Measurements from ENCODE around the gene ZNF646.

ZNF646 gene

GRCh38 chr16:31108794-31109558, 34.8 kb downstream of the ZNF646 start:
- DNase-seq = no peak

GRCh38 chr16:31109622-31110021, 35.4 kb downstream of the ZNF646 start:
- DNase-seq = no peak

DNA sequence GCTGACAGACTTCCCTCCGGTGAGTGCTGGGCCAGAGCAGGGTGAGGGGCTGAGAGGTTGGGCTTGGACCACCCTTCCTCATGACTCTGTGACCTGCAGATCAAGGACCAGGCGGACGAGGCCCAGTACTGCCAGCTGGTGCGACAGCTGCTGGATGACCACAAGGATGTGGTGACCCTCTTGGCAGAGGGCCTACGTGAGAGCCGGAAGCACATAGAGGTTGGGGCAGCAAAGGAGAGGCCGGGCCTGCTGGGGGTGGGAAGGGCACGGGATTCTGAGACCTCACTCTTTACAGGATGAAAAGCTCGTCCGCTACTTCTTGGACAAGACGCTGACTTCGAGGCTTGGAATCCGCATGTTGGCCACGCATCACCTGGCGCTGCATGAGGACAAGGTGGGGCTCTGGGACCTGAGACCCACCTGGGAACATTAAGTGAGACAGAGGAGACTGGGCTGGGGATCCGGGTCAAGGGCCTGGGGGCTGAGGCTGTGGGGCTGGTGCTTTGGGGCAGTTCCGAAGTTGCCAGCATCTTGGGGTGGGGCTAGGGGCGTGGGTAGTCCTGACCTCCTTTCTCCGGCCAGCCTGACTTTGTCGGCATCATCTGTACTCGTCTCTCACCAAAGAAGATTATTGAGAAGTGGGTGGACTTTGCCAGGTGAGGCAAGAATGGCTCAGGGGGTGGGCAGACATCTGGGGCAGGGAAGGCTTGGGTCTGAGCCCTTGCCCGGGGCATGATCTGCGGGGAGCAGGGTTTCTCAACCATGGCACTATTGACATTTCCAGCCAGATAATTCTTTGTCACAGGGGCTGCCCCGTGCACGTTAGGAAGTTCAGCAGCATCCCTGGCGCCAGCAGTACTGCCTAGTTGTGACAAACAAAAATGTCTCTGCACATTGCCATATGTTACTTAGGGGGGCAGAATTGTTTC, 36.1 kb downstream of the ZNF646 start:
- DNase-seq = no peak

DNA sequence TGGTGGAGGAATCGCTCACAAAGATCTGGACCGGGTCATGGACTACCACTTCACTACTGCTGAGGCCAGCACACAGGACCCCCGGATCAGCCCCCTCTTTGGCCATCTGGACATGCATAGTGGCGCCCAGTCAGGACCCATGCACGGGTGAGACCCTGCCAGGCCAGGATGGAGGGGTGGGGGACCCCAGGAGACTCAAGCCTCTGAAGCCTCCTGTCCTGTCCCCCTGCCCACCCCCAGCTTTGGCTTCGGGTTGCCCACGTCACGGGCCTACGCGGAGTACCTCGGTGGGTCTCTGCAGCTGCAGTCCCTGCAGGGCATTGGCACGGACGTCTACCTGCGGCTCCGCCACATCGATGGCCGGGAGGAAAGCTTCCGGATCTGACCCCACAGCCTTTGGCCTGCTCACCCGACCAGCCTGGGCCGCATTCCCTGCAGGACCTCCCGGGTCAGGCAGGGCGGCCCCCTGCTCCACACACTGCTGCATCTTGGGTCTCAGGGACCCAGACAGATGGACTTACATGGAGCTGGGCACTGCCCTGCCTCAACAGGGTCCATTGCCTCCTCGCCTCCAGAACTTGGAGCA, 37.8 kb downstream of the ZNF646 start:
- no peak for DNase-seq

- no peak for DNase-seq
Measured at GRCh38 chr16:31112711-31113110, 38.5 kb downstream of the ZNF646 start.

DNA sequence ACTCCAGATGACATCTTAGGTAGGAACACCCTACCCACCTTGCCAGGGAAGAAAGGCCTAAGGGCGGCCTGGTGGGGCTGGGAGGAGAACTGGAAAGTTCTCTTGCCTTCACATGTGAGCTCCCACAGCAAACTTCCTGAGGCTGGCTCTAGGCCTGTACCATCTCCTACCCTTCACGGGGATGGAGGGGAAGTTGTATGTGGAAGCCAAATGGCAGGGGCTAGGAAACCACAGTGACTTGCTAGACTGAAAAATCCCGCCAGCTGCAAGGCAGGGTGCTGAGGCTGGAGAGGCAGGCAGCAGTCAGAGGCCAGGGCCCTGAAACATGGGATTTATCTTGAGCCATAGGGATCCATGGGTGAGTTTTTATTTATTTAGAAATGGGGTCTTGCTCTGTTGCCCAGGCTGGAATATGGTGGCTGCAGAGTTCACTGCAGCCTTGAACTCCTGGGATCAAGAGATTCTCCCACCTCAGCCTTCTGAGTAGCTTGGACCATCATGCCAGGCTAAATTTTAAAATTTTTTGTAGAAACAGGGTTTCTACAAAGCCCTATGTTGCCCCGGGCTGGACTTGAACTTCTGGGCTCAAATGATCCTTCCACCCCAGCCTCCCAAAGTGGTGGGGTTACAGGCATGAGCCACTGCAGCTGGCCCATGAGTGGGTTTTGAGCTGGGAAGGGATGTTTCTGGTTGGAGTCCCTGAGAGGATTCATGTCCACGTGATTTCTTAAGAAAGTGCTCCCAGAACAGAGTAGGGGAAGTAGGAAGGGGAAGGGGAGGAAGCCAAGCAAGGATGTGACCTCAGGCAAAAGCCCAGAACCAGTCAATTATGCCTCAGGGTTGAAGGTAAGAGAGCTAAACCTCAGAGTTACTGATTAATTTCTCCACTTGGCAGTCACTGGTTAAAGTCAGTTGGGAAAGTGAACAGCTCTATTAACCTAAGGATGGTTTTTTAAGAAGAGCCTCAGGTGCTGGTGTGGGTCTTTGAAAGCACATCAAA, 39.2 kb downstream of the ZNF646 start:
- no peak for DNase-seq

- no peak for DNase-seq
Measured at GRCh38 chr16:31114468-31114867, 40.2 kb downstream of the ZNF646 start.

DNA sequence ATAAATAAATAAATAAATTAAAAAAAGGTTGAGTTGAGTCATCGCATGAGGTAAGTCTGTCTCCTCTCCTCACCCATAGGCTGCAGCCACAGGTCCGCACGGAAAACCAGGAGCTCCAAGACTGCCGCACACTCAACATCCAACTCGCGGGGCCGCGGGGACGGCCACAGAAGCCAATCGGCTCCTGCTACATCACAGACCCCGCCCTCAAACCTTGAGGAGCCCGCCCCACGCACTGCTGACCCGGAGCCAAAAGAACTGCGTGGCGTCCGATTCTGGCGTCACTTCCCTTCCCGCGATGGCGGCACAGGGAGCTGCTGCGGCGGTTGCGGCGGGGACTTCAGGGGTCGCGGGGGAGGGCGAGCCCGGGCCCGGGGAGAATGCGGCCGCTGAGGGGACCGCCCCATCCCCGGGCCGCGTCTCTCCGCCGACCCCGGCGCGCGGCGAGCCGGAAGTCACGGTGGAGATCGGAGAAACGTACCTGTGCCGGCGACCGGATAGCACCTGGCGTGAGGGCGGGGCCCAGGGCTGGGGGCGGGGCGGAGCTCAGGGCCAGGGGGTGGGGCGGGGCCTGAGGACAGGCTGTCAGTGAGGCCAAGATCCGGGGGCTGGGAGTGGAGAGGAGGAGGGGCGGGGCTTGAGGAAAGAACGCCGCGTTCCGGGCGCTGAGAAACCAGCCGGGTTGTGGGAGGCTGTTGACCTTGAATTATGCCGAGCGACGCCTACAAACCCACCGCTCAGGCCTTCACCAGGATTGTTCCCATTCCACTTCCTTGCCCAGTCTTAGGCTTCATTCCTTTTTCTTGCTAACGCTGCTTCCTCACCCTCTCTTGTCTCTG, 43.4 kb downstream of the ZNF646 start, which contains the start of gene KAT8:
Gene KAT8, plus strand, starts transcription at position 281 of the 839 bp plus-strand sequence. Its CDS starts 18 bp downstream, at position 299.
- peak; percentile 99 for DNase-seq

GRCh38 chr16:31118223-31119155, 44.3 kb downstream of the ZNF646 start:
- no peak for DNase-seq

DNA sequence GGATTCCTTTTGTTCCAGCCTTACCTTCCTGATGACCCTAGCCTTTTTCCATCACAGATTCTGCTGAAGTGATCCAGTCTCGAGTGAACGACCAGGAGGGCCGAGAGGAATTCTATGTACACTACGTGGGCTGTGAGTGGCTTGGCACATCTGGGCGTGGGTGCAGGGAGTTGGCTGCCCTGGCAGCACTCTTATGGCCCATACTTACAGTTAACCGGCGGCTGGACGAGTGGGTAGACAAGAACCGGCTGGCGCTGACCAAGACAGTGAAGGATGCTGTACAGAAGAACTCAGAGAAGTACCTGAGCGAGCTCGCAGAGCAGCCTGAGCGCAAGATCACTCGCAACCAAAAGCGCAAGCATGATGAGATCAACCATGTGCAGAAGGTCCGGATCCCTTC, 45.9 kb downstream of the ZNF646 start:
- no peak for DNase-seq

DNA sequence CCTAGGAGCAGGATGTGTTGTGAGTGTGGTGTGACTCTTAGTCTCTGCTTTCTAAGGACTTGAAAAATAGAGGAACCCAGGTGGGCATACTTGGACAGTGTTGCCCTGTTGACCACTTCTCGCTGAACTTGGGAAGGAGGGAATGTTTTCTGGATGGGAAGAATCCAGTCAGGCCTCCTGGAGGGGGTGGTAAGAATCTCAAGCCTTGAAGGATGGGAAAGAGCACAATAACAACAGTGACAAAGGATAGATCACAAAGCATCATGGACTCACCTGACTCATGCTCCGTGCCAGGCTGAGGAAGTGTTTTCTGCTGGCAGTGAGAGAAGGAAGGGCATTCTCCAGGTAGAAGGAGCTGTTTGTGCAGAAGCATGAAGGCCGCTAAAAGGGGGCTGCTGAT, 51.6 kb downstream of the ZNF646 start:
- DNase-seq = no peak

DNA sequence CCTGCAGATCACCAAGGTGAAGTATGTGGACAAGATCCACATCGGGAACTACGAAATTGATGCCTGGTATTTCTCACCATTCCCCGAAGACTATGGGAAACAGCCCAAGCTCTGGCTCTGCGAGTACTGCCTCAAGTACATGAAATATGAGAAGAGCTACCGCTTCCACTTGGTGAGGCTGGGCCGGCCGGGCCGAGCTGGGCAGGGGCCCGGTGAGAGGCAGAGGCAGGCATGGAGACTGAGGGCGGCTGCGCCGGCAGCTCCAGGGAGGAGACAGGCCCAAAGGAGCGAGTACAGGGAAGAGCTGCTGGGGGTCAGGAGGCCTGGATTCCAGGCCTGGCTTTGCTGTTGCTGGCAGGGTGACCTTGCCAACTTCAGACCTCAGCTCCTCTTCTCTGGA, 53.0 kb downstream of the ZNF646 start:
- DNase-seq = no peak

- DNase-seq = peak; percentile 46
Measured at GRCh38 chr16:31128711-31129567, 54.7 kb downstream of the ZNF646 start.

DNA sequence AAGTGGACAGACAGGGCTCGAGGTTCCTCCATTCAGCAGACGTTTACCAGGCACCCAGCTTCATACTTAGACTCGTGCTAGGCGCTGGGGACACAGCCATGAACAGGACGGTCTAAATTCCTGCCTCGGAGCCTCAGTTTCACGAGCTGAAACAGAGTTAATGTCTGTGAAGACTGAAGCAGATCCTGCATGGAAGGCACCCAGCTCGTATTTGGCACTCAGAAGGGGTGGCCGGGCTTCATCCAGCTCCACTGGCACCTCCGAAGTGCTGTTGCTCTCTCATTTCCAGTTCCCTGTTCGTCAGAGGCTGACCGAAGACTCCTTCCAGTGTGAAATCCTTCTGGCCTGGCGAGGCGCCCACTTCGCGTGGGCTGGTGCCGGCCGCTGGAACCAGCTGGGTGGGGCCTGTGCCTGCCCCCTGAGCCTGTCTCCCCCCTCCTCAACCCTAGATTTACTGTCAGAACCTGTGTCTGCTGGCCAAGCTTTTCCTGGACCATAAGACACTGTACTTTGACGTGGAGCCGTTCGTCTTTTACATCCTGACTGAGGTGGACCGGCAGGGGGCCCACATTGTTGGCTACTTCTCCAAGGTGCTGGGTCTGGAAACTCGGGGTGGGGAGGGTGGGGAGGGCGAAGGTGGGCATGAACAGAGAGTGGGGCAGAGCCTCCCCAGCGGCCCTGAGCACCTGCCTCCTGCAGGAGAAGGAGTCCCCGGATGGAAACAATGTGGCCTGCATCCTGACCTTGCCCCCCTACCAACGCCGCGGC, 55.5 kb downstream of the ZNF646 start:
- peak; percentile 62 for DNase-seq

GRCh38 chr16:31130336-31130891, 56.2 kb downstream of the ZNF646 start:
- peak; percentile 33 for DNase-seq

GRCh38 chr16:31130899-31131298, 56.7 kb downstream of the ZNF646 start:
- peak; percentile 22 for DNase-seq

DNA sequence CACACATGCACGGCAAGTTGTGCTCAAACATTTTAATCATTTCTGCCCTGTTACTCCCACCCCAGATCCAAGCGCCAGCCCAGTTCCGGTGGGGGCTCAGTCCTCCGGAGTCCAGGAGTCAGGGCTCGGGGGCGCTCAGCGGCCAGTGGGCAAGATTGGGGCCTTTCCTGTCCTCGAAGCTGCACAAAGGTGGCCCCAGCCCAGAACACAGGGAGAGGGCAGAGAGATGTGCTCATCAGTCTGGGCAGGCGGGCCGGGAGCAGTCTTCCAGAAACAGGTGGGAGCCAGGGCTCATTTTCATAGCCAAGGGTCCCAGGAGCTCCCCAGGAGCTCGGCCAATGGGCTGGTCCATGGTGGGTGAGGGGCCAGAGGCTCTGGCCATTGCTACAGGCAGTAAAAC, 57.2 kb downstream of the ZNF646 start:
- no peak for DNase-seq

GRCh38 chr16:31131841-31132271, 57.6 kb downstream of the ZNF646 start:
- DNase-seq = no peak
